ENCODE measurements around the gene CDH23. TPM values are rescaled to one million over a fixed set of nuclear protein-coding genes. Genes with fewer than 3 reads are reported as not detected.
A peak's percentile ranks its signal among the peaks of the same experiment; 100 is the strongest.

The CDH23 gene
- total RNA-seq, 2 donors from 2014 or later, result 3.9 to 74.8 TPM

DNA sequence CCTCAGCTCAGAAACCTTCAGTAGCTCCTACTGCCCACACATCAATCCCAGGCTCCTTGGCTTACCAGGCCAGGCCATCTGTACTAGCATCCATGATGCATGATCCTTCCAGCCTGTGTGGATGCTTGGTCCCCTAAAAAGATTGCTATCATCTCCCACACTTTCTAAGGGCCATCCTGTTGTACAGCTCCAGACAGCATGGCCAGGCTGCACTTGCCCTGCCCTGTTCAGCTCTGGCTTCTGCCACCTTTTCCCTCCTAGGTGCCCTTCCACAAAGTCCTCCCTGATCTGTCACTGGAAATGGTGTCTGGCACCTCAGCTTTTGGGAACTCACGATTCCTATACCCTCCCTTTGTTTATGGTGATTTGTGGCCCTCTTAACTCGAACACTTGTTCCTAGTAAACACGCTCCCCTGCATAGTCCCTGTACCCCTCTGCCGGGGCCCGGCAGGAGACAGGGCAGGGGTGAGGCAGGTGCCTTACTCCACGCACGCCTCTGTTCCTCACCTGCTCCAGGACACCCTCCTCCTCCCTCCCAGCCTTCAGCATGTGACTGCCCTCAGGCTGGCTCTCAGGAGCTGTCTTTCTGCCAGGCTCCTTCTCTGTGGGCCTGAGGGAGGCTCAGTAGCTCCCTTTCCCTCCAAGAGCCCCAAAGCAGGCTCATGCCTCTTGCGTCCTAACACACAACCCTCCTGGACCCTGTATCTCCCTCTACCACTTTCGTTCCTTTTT lies 71.8 kb downstream of the CDH23 start:
- Histone ChIP-seq H3K27me3 (replicated peaks; ENCODE audit: insufficient read depth) (no peaks in the 10 kb centered on the region), H3K27ac (no peak overlapping the region), H3K4me1 (replicated peaks) (no peaks in the 10 kb centered on the region), H3K36me3 (no peaks in the 10 kb centered on the region), H3K4me3 (no peak overlapping the region), H3K9me3 (no peaks in the 10 kb centered on the region)
- DNase-seq (ENCODE audit: low spot score), result no peak
- 77% methylated on average over 9 of the region's 9 CpGs for WGBS
- intact Hi-C loops (cut with DNase I), result no loop called here
- TF ChIP-seq POLR2AphosphoS5 (IDR thresholded peaks at IDR 0.05) (no peak), POLR2A (IDR thresholded peaks at IDR 0.05) (no peak)
- TF ChIP-seq, protein P1, sequence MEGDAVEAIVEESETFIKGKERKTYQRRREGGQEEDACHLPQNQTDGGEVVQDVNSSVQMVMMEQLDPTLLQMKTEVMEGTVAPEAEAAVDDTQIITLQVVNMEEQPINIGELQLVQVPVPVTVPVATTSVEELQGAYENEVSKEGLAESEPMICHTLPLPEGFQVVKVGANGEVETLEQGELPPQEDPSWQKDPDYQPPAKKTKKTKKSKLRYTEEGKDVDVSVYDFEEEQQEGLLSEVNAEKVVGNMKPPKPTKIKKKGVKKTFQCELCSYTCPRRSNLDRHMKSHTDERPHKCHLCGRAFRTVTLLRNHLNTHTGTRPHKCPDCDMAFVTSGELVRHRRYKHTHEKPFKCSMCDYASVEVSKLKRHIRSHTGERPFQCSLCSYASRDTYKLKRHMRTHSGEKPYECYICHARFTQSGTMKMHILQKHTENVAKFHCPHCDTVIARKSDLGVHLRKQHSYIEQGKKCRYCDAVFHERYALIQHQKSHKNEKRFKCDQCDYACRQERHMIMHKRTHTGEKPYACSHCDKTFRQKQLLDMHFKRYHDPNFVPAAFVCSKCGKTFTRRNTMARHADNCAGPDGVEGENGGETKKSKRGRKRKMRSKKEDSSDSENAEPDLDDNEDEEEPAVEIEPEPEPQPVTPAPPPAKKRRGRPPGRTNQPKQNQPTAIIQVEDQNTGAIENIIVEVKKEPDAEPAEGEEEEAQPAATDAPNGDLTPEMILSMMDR (IDR thresholded peaks at IDR 0.05), result no peak

DNA sequence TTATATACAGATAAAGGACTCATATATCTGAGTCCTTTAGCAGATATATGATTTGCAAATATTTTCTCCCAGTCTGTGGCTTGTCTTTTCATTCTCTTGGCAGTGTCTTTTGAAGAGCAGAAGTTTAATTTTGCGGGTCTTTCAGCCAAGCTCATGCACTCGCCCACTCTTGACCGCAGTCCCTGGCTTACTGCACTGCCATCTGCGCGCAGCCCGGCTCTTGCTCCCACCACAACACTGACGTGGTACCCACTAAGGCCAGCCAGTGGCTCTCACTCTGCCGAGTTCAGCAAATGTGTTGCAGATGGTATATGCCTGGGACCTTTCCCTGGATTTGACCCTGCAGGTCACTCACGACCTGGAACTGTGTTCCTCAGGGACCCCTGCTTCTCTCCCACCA lies 74.3 kb downstream of the CDH23 start:
- intact Hi-C loops (cut with DNase I), result no loop called here
- no peaks in the 10 kb centered on the region for H3K9me3 ChIP-seq
- H3K36me3 ChIP-seq, result no peaks in the 10 kb centered on the region
- H3K4me3 ChIP-seq, result no peak overlapping the region
- WGBS, result 90% methylated on average over 9 of the region's 9 CpGs
- no peaks in the 10 kb centered on the region for H3K27me3 ChIP-seq (replicated peaks; ENCODE audit: insufficient read depth)
- no peak for DNase-seq (ENCODE audit: low spot score)
- no peaks in the 10 kb centered on the region for H3K4me1 ChIP-seq (replicated peaks)
- H3K27ac ChIP-seq, result no peak overlapping the region
- TF ChIP-seq, protein P1 (IDR thresholded peaks at IDR 0.05), result no peak
- no peak for TF ChIP-seq POLR2AphosphoS5 (IDR thresholded peaks at IDR 0.05)
- TF ChIP-seq POLR2A (IDR thresholded peaks at IDR 0.05), result no peak

DNA sequence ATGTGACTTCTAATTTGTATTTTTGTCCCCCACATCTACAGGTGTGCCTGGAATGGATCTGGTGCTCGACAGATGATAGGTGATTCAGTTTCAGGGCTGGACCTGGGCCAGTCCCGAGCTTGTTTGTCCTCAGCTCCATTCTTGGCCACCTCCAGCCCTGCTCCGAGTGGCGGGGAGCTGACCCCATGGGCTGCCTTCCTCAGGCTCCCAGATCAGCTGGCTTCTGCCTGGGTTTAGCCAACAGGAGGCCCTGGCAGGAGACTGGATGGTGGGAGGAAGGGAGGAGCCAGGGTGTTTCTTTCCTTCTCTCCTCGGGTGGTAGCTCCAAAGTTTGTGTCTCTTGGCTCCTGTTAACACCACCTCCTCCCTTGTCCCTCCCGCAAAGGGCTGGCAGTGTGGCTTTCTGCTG lies 75.2 kb downstream of the CDH23 start:
- no peaks in the 10 kb centered on the region for H3K27me3 ChIP-seq (replicated peaks; ENCODE audit: insufficient read depth)
- peak; percentile 28 for DNase-seq (ENCODE audit: low spot score)
- no peak overlapping the region for H3K27ac ChIP-seq
- H3K36me3 ChIP-seq, result no peaks in the 10 kb centered on the region
- intact Hi-C loops (cut with DNase I), result no loop called here
- no peaks in the 10 kb centered on the region for H3K9me3 ChIP-seq
- H3K4me1 ChIP-seq (replicated peaks), result no peaks in the 10 kb centered on the region
- TF ChIP-seq POLR2AphosphoS5 (IDR thresholded peaks at IDR 0.05), result no peak
- TF ChIP-seq POLR2A (IDR thresholded peaks at IDR 0.05), result no peak
- TF ChIP-seq, protein P1 (IDR thresholded peaks at IDR 0.05), result no peak
- 32% methylated on average over 4 of the region's 6 CpGs for WGBS
- no peak overlapping the region for H3K4me3 ChIP-seq

DNA sequence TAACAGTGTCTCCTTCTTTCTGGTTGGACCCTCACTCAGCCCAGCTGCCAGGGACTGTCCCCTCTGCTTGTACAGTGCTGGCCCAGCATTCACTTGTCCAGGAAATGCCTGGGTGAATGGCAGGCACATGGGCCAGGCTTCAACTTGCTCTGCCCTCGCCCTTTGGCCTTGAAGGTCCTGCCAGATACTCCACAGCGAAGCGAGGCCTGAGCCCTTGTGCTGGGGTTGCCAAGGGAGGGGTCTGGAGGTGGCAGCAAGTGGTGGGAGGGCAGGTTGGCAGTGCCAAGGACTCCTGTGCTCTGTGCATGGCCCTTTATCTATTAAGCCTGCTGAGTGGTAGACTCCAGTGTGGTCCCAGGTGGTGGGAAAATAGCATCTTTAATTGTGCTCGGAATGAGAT lies 75.7 kb downstream of the CDH23 start:
- Histone ChIP-seq H3K27ac (no peak overlapping the region), H3K36me3 (no peaks in the 10 kb centered on the region), H3K4me1 (replicated peaks) (no peaks in the 10 kb centered on the region), H3K9me3 (no peaks in the 10 kb centered on the region), H3K4me3 (no peak overlapping the region), H3K27me3 (replicated peaks; ENCODE audit: insufficient read depth) (no peaks in the 10 kb centered on the region)
- WGBS, result 90% methylated on average over 4 of the region's 4 CpGs
- no peak for TF ChIP-seq POLR2AphosphoS5 (IDR thresholded peaks at IDR 0.05)
- TF ChIP-seq, protein P1 (IDR thresholded peaks at IDR 0.05), result no peak
- no peak for TF ChIP-seq POLR2A (IDR thresholded peaks at IDR 0.05)
- intact Hi-C loops (cut with DNase I), result no loop called here
- no peak for DNase-seq (ENCODE audit: low spot score)

DNA sequence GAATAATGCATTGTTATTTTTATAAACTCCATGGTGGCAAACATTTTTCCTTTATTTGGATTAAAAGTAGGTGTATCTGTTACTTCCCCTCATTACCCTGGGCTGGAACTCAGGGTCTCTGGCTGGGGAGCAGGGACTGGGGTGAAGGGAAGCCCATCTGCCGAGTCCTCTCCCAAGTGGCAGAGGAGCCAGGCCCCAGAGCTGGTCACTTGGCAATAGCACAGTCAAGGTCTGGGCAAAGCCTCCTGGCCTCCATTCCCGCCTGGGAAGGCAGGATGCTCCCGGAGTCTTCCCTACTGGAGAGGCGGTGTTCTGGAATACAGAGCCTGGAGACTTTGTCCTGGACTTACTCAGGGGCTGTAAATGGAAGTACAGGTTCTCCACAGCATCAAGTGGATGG lies 76.2 kb downstream of the CDH23 start:
- H3K9me3 ChIP-seq, result no peaks in the 10 kb centered on the region
- no peak overlapping the region for H3K27ac ChIP-seq
- no peaks in the 10 kb centered on the region for H3K4me1 ChIP-seq (replicated peaks)
- WGBS, result 92% methylated on average over 4 of the region's 4 CpGs
- TF ChIP-seq, protein P1 (IDR thresholded peaks at IDR 0.05), result no peak
- TF ChIP-seq POLR2A (IDR thresholded peaks at IDR 0.05) (no peak), POLR2AphosphoS5 (IDR thresholded peaks at IDR 0.05) (no peak)
- DNase-seq (ENCODE audit: low spot score), result no peak
- no peak overlapping the region for H3K4me3 ChIP-seq
- H3K36me3 ChIP-seq, result no peaks in the 10 kb centered on the region
- intact Hi-C loops (cut with DNase I), result no loop called here
- no peaks in the 10 kb centered on the region for H3K27me3 ChIP-seq (replicated peaks; ENCODE audit: insufficient read depth)
